NCI-H774 (cell line): ENCODE measurements around the gene OR52A5.
"Not testable (repeated sequence)": the region's sequence is repeated elsewhere in the genome, so short reads cannot be mapped to it uniquely, and the experiment has no call there.

ENCODE experiments used
- DNase-seq: peaks from one replicate; lab custom pipeline; 2025; lab: John Stamatoyannopoulos, UW

OR52A5 gene

DNA sequence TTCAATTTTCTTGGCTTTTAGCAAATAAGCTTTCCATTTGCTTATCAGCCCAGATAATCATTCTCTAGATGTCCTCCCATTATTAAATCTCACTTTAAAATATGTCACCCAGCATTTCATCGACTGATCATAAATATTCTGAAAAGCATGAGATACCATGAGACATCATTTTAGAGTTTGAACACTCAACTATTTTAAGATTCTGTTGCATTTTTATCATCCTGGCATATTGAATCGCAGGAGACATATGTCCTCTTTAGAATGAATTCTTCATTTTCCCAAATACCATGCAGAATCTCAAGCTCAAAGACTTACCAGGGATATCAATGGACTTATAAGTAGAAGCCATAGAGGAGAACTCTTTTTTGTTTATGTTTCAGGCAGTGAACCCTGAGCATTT lies at the start of gene OR52A5:
TSS of gene OR52A5 (minus strand) at position 361 of the 400 bp plus-strand sequence. CDS start 5,714 bp downstream, outside the sequence.
- no peak for DNase-seq

- no peak for DNase-seq
These were observed 40.1 kb upstream of the OR52A5 start for GRCh38 chr11:5178046-5178837.

GRCh38 chr11:5174934-5175333 lies 36.8 kb upstream of the OR52A5 start:
- DNase-seq: no peak

GRCh38 chr11:5171856-5172255 lies 33.7 kb upstream of the OR52A5 start:
- DNase-seq: no peak

DNA sequence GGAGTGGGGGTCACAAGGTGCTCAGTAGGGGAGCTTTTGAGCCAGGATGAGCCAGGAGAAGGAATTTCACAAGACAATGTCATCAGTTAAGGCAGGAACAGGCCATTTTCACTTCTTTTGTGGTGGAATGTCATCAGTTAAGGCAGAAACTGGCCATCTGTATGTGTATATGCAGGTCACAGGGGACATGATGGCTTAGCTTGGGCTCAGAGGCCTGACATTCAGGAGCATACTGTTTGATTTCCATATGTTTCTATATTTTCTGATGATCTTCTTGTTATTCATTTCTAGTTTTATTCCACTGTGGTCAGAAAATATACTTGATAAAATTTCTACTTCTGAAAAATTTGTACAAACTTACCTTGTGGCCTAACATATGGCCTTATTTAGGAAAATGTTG lies 27.7 kb upstream of the OR52A5 start:
- DNase-seq: not testable (repeated sequence)

DNA sequence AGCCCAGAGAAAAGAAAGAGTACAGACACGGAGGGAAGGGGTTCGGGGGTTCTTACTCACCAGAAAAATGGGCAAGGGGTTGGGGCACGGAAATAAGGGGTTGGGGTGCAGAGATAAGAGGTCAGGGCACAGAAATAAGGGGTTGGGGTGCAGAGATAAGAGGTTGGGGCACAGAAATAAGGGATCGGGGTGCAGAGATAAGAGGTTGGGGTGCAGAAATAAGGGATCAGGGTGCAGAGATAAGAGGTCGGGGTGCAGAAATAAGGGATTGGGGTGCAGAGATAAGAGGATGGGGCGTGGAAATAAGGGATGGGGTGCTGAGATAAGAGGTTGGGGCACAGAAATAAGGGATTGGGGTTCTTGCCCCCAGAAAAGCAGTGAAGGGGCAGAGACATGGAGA lies 26.7 kb upstream of the OR52A5 start:
- not testable (repeated sequence) for DNase-seq

- not testable (repeated sequence) for DNase-seq
These were observed 22.9 kb upstream of the OR52A5 start for GRCh38 chr11:5161045-5161444.

- DNase-seq: not testable (repeated sequence)
These were observed 22.1 kb upstream of the OR52A5 start for GRCh38 chr11:5160217-5160616.

GRCh38 chr11:5159806-5160205 lies 21.6 kb upstream of the OR52A5 start:
- no peak for DNase-seq

GRCh38 chr11:5154657-5155056 lies 16.5 kb upstream of the OR52A5 start, which contains the start of gene OR52A1:
Gene OR52A1, minus strand, starts transcription at chr11:5154757. Its CDS starts 2,388 bp downstream, at chr11:5152369.
- DNase-seq: no peak

GRCh38 chr11:5153574-5154431 lies 15.6 kb upstream of the OR52A5 start:
- DNase-seq: no peak

GRCh38 chr11:5151713-5152153 lies 13.6 kb upstream of the OR52A5 start:
- no peak for DNase-seq

- not testable (repeated sequence) for DNase-seq
These were observed 6.0 kb upstream of the OR52A5 start for GRCh38 chr11:5144206-5144605.

GRCh38 chr11:5137014-5137413 lies 1.1 kb downstream of the OR52A5 start:
- DNase-seq: no peak

DNA sequence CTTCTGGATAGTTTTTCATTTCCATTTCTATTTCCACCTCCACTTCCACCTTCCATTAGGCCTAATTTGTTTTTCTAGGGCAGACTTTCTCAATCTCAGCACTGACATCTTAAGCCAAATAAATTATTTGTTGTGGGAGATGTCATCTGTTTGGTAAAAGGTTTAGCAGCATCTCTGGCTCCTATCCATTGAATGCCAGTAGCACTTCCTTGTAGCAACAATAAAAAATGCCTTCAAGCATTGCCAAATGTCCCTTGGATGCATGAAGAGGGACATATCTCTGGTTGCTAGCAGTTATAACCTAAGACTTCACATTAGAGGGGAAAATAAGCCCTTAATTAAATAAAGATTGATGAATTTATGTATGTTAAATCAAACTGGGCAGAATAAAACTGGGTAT lies 1.9 kb downstream of the OR52A5 start:
- DNase-seq: no peak

DNA sequence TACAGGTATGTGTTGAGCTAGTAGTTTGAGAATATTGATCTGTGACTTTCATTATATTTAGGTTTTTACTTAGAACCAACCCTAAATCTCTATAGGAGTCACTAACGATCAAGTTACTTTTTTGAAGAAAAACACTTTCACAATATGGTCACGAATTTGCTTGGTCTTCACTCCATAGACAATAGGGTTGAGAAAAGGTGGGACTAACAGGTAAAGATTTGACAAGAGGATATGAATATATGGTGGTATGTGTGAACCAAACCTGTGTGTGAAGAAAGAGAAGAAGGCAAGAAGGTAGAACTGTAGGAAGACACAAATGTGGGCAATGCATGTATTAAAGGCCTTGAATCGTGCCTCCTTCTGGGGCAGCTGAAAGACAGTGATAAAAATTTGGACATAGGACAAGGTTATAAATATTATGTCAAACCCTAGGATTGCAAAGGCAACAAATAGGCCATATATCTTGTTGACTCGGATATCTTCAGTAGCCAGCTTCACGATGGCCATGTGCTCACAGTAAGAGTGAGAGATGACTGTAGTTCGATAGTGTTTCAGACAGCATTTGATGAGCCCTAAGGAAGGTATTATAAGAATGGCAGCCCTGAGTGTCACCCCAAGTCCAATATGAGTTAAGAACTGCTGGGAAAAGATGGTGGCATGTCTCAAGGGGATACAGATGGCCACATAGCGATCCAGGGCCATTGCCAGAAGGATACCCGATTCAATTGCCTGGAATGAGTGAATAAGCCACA lies 6.4 kb downstream of the OR52A5 start:
- DNase-seq: no peak

DNA sequence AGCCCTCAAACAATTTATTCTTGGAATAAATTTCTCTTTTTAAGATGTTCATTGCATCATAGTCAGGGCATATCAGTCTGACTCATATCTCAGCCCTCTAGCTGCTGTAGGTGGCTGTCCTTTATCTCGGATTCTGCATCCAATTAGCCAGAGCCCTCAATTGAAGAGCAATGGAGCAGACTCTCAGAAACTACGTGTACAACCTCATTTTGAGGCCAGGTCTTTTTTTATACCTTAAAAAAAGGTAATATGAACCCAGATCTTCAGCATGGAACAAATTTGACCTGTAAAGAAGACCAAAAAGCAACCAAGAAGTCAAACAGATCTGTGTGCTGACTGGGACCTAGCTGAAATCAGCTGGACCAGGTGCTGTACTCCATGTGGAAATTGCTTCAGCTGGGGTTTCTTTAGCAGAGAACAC lies 8.7 kb downstream of the OR52A5 start:
- no peak for DNase-seq

GRCh38 chr11:5124891-5125620 lies 13.1 kb downstream of the OR52A5 start:
- DNase-seq: no peak

DNA sequence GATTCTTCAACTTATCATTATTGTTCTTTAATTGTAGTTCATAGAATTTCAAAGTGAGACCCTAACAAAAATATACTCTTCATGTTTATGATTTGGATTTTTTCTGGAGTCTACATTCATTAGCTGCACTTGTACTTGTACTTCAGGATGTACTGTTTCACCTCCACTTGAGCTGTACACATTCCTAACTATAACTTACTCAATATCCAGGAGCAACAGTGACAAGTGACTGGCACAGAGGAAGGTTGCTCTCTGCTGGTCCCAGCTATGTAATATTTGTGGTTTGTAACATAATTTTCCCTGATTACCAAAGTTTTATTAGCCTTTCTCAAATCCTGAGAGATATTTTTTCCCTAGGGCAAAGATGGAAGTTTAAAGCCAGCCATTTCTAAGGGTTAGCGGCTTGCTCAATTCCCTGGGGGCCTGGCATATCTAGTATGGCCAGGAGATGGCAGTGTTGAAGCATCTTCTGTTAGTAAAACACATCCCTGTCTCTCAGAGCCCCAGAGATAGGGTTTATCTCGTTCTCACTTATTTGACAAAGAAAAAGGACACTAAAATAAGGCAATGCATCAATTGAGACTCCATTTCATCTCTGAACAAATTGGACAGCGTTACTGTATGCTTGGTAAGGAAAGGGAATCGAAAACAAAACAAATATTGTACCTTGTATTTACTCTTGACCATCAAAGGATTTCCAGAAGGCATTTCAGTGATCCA lies 14.2 kb downstream of the OR52A5 start:
- peak; percentile 59 for DNase-seq

DNA sequence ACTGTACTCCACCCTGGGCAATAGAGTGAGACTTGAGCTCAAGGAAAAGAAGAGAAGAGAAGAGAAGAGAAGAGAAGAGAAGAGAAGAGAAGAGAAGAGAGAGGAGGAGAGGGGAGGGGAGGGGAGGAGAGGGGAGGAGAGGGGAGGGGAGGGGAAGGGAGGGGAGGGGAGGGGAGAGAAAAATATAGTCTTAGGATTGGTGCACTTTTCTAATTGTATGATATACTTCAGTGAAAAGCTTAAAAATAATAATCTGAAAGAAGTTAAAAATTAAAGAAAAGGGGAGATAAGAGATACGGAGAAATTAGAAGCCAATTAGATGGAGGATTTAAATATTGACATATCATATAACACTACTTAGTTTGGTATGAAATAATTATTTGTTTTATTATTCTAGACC lies 19.3 kb downstream of the OR52A5 start:
- DNase-seq: no peak

DNA sequence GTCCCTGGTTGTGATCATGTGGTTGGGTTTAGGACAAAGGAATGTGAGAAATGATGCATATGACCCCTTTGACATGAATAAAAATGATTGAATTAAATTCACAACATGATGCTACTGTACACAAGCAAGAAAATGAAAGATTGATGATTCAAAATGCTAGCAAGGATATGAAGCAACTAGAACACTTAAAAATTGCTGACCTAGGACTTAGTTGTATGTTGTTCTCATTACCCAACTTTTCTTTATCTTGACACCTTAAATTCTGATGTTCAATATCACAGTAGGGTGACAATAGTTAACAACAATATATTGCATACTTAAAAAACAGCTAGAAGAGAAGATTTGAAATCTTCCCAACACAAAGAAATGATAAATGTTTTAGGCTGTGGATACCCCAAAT lies 20.6 kb downstream of the OR52A5 start:
- no peak for DNase-seq
